HEK293T (cell line): Measurements from ENCODE around the gene NDUFB11.

ENCODE experiments used
- ARNT ChIP-seq: fragments of 450-650 bp; IDR thresholded peaks from 2 replicates; pipeline ENCODE4 v1.6.1; 2017; ENCODE audit warnings: mild to moderate bottlenecking
- NFRKB ChIP-seq: fragments of 450-650 bp; IDR thresholded peaks from 2 replicates; pipeline ENCODE4 v1.6.1; 2016; ENCODE audit warnings: mild to moderate bottlenecking, moderate library complexity
- TARDBP ChIP-seq: fragments of 450-650 bp; IDR thresholded peaks from 2 replicates; pipeline ENCODE4 v1.6.1; 2016
- TF ChIP-seq, protein P1 (sequence below): fragments of 450-650 bp; IDR thresholded peaks from 2 replicates; pipeline ENCODE4 v1.6.1; 2016

DNA sequence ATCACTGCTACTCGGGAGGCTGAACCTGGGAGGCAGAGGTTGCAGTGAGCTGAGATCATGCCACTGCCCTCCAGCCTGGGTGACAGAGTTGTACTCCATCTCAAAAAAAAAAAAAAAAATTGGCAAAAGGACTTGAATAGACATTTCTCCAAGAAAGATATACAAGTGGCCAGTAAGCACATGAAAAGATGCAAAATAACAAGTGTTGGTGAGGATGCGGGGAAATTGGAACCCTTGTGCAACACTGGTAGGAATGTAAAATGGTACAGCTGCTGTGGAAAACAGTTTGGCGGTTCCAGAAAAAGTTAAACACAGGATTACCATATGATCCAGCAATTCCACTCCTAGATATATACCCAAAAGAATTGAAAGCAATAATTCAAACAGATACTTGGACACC, 19.9 kb upstream of the NDUFB11 start:
- TF ChIP-seq, protein P1, sequence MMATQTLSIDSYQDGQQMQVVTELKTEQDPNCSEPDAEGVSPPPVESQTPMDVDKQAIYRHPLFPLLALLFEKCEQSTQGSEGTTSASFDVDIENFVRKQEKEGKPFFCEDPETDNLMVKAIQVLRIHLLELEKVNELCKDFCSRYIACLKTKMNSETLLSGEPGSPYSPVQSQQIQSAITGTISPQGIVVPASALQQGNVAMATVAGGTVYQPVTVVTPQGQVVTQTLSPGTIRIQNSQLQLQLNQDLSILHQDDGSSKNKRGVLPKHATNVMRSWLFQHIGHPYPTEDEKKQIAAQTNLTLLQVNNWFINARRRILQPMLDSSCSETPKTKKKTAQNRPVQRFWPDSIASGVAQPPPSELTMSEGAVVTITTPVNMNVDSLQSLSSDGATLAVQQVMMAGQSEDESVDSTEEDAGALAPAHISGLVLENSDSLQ, result no peak
- TF ChIP-seq ARNT, result no peak
- no peak for TF ChIP-seq TARDBP
- no peak for TF ChIP-seq NFRKB
